ENCODE results near the gene NCOA7.

Gene NCOA7, protein sequence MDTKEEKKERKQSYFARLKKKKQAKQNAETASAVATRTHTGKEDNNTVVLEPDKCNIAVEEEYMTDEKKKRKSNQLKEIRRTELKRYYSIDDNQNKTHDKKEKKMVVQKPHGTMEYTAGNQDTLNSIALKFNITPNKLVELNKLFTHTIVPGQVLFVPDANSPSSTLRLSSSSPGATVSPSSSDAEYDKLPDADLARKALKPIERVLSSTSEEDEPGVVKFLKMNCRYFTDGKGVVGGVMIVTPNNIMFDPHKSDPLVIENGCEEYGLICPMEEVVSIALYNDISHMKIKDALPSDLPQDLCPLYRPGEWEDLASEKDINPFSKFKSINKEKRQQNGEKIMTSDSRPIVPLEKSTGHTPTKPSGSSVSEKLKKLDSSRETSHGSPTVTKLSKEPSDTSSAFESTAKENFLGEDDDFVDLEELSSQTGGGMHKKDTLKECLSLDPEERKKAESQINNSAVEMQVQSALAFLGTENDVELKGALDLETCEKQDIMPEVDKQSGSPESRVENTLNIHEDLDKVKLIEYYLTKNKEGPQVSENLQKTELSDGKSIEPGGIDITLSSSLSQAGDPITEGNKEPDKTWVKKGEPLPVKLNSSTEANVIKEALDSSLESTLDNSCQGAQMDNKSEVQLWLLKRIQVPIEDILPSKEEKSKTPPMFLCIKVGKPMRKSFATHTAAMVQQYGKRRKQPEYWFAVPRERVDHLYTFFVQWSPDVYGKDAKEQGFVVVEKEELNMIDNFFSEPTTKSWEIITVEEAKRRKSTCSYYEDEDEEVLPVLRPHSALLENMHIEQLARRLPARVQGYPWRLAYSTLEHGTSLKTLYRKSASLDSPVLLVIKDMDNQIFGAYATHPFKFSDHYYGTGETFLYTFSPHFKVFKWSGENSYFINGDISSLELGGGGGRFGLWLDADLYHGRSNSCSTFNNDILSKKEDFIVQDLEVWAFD

GRCh38 chr6:125790358-125791150 is at the start of gene NCOA7:
TSS of gene NCOA7 (plus strand) at chr6:125790960. CDS start at chr6:125815355, 24,395 bp downstream.
- peak; percentile 78 to 92 (median 81) for DNase-seq

GRCh38 chr6:125741336-125741735 is 49.4 kb upstream of the NCOA7 start:
- DNase-seq, result no peak

- no peak for DNase-seq
These were observed 48.7 kb upstream of the NCOA7 start for GRCh38 chr6:125742024-125742423.

DNA sequence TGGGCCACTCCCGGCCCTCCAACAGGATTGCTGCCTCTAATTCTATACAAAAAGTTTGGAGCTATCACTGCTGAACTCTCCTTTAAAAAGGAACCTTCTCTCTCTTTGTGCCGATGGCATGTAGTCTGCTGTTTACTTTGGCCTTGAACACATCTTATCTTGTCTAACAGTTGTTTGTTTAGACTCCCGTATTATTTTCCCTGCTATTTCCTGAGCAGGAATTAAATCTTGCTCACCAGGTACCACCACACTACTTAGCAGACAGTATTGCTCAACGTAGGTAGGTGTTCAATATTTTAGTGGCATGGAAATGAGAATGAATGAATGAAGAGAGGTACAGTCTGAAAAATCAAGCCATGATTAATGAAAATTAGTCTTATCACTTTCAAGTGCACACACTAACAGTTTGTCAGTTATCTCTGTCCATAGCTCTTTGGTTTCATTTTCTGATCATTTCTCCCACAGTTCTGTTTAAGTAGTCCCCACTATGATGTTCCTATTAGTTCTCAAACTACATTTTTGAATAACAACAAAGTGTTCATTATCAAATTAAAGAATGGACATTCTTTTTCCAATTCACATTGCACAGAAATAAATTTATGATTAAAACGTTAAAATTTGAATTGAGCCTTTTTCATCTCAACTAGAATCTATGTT is 48.2 kb upstream of the NCOA7 start:
- no peak for DNase-seq

DNA sequence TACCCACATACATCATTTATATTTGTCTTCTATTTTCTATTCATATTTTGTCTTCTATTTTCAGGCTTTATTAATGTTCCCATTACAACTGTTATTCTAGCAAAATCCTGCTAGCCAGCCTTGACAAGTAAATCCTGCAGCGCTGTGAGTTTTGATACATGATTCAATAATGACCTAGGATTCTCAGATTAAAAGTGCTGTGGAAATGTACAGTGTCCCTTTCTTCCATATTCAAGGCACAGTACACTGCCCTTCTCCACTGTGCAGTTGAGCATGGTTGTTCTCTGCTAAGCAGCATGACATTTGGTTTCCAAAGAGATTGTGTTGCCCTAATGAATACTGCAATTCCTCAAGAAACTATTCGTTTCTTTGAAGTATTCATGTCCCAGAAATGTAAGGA is 47.2 kb upstream of the NCOA7 start:
- DNase-seq, result no peak

DNA sequence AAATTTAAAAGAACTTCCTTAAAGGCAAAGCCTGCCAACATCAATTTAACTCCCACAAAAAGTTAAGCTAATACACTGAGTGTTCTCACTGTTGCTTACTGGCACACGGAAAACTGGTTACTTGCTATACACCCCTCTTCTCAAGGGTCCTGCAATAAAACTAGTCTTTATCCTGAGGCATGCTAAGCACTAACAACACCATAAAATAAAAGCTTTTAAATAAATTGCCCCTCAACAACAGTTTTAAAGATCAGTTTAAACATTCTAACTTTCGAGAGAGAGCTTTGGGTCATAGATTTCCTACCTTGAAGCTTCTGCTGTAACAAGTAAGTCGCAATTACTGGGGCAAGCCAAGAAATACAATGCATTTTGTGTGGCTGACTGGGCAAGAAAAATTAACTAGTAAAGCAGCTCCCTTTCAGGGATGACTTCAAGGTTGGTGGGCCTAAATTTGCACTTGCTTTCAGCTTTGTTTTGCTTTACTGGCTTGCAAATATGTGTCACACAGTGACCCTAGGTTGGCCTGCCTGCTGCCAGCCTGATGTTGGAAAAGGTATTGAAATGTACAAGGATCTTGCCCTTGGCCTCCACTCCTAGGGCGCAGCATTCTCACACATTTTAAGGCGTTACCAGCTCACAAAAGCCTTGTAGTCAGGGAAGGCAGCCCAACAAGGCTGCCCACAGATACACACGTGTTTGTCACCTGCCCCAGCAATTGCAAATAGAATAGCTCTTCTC is 45.3 kb upstream of the NCOA7 start:
- no peak for DNase-seq

GRCh38 chr6:125746019-125746414 is 44.7 kb upstream of the NCOA7 start:
- no peak for DNase-seq

GRCh38 chr6:125746731-125747588 is 43.8 kb upstream of the NCOA7 start:
- peak; percentile 70 to 77 (median 74) for DNase-seq

GRCh38 chr6:125747589-125748405 is 43.0 kb upstream of the NCOA7 start:
- peak in 2 of 3 donors; percentile 31 to 61 for DNase-seq

DNA sequence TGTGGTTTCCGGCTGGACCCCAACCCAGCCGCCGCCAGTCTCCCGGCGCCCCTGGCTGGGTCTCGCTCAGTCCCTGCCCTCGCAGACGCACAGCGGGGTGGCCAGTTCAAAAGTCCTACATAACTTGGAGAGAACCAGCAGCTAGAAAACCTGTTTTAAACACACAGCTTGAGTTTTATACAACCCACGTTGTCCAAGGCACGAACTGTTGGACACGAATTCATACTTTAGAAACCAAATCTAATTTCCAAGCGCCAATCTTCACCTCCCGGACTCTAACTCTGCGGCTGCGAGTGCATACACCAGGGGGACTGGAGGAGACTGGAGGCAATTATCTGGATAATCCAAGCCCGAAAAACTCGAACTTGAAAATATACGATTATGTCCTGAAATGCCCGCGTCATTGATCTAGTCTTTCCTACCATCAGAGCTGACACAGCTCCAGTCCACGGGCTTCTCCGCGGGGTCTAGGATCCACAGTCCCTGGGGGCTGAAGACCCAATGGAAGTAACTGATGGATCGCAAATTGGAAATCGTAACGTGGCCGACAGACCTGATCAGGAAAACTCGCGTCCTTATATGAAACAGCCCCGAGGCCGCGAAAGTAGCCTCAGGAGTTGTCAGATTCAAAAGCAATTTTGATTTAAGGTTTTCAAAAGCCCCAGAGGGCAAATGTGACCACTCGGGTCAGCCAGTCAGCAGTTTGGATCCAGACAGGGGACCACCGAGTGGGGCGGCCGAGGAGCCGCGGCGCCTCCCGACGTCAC is 42.2 kb upstream of the NCOA7 start:
- DNase-seq, result peak in 2 of 3 donors; percentile 20 to 25

DNA sequence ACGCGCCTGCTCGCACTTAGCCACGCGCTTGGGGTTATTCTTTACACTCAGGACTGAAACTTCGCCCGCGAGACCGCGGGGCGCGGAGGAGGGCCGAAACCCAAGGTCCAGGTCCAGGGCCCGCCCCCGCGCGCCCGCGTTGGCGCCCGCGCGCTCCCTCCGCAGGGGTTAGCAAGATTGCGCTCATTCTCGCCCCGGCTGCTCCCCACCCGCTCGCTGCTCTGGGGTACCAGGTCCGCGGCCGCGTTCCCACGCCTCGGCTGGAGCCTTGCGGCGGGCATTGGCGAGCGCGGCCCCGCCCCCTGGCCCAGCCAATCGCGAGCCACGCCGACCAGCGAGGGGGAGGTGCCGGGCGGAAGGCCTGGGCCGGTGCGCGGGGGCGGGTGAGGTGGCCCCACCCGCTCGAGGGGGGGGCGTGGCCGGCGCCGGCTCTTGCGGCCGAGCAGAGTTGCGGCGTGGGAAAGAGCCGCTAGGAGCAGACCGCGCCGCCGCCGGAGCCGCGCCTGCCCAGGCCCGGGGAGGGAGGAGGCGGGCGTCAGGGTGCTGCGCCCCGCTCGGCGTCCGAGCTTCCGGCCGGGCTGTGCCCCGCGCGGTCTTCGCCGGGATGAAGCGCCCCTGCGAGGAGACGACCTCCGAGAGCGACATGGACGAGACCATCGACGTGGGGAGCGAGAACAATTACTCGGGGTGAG is 41.4 kb upstream of the NCOA7 start, which contains the start of gene HEY2:
HEY2 (plus strand) TSS at position 460 of the 692 bp plus-strand sequence; CDS start at position 605, 145 bp downstream.
- peak; percentile 94 to 99 (median 98) for DNase-seq

DNA sequence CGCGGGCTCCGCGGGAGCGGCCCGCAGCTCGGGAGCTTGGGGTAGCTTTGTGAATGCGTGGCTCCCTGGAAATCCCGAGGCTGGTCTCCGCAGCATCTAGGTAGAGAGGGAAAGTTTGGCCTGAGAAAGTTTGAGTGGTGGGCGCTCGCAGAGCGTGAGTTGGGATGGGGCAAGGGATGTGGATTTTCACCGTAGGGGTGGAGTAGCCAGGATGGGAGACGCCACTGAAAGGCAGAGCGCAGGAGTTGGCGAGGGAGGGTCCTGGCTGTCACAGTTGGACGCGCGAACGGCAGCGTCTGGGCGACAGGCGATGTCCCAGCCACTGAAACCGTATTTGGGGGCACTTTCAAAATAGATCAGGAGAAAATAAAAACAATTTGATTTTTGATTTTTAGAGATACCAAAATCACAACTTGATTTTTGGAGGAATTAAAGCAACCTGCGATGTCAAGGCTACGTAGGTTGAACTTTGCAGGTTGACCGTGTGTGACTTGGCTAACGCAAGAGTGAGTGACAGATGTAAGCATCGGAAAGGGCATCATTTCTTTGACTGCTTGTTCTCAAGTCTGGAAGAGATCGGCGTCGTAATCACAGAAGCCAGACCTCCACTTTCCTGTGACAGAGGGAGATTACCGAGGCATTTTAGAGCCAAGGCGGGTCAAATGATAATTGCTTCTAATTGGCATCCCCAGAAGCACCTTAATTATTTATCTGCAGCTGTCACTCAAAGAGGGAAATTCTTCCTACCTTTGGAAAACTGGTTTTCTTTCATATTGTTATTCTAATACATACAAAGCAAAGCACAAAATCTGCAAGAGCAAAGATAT is 40.7 kb upstream of the NCOA7 start:
- DNase-seq, result no peak

DNA sequence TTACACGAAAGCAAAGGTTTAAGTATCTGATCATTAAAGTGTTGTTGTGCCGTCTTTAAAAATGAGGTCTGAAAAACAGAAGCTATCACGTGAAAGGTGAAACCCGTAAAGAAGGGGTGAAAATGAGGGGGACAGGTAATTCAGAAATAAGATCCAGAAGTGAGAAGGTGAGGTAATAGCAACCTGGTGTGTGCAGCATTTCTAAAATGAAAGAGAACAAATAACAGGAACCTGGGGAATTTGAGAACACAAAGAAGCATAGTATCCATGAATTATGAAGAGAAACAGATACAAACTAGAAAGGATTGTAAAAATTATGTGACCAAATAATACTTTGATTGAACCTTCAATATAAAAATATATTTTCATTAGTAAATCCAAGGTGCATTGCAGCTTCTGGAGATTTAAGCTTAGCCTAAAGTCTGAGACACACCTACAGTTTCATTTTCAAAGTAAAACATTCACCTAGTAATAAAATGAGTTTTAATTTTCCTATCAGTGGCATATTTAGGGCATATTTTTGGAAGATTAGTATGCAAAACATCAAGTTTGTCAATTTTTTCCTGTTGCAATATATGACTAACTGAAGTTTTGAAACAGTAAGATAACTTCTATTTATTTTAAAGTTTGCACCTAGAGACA is 39.9 kb upstream of the NCOA7 start:
- DNase-seq, result peak in 1 of 3 donors; percentile 8

DNA sequence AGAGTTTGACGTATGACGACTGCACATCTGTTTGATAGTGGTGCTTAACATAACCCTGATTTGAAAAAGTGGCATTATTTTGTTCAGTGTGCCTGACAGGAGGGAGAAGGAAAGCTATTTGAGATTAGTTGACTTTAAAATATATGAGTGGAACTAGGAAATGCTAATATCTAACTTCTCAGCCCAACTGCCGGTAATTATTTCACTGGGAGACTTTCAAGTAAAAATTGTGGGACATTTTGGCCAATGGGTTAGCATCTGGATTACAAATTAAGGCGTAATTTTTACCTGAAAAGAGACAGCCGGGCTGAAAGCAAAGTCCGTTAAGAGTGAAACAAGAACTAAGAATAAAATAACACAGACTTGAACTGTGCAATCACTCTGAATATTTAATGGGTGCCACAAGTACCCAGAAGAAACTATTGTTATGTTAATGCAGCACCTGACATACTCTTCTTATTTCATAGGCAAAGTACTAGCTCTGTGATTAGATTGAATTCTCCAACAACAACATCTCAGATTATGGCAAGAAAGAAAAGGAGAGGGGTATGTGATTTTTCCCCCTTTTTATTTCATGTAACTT is 39.3 kb upstream of the NCOA7 start:
- no peak for DNase-seq

DNA sequence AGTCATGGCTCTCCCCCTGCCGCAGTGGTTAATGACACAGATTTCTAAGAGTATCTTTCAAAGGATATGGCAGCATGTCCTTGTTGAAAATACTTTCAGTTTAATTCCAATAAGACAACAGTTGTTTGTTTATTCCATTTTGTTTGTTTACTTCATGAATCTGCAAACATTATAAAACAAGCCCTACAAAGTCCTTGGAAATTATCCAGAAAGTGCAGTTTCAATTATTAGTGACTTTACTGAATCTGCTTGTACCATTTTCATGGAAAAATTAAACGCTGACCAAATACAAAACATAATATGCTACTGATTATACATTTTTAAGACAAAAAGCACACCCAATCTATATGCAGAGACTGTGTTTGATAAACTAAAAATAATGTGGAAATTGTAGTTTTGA is 38.0 kb upstream of the NCOA7 start:
- DNase-seq, result no peak
